GM19328 (cell line): Measurements from ENCODE around the gene NEDD8.
"Not testable (repeated sequence)": the region's sequence is repeated elsewhere in the genome, so short reads cannot be mapped to it uniquely, and the experiment has no call there.

ENCODE experiments used
- ATAC-seq: cut with Tn5 transposase; IDR thresholded peaks from one replicate; pipeline ENCODE4 v1.9.1; 2021; ENCODE audit warnings: mild to moderate bottlenecking, moderate library complexity; ENCODE audit not compliant: unreplicated experiment

The NEDD8 gene

DNA sequence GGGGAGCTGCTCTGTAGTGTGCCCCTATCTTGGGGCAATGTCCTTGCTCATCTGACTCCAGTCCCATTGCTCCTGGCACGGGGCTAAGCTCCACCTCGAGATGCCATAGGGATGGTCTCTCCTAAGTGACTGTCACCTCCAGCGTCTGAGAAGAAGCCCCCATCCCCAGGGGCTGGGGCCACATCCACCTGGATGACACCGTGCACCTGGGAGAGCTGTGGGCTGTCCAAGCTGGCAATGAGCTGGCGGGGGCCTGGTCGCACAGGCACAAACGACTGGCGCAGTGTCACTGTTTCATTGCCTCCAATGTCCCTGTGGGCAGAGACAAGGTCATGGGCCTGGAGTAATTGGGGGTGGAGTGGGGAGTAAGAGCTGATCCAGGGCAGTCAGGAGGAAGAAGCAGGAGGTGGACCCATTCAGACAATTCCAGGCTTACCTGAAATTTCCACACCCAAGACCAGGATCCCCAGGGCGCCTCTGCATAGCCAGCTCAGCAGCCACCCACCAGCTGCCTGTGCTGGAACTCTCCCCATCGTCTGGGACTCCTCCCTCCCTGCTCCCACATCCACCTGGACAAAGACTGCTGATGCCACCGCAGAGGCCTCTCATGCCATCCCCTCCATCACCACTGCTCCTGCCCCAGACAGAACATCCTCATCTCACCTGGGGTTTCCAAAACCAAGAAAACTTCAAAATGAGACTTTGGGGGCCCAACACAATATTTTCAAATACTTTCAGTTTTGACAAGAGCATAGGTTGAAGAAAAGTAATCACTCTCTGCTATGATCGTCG, 17.3 kb upstream of the NEDD8 start:
- no peak for ATAC-seq

DNA sequence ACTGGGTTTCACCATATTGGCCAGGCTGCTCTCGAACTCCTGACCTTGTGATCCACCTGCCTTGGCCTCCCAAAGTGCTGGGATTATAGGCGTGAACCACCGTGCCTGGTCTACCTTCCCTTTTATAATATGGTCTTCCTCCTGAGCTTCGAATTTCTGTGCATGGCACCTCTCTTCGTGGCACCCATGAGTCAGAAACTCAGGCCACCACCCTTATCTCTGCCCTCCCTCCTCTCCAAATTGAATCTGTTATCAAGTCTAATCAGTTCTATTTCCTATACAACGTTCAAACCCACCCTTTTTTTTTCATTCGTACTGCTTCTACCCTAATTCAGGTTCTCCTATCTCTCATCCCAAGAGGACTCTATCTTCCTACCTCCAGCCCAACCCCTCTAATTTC, 15.3 kb upstream of the NEDD8 start:
- no peak for ATAC-seq

DNA sequence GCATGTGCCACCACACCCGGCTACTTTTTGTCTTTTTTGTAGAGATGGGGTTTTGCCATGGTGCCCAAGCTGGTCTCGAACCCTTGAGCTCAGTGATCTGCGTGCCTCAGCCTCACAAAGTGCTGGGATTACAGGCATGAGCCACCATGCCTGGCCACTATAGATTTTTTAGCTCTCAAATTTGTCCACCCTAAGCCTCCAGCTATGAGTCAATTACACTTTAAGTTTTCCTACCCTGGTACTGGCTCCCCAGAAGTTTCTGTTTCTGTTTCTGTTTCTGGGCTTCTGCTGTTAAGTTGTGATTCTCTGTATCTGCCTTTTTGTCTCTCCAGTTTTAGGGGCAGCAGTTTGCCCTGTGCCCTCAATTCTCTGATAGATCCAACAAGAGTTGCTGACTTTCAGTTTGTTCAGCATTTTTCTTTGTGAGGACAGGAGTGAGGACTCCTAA, 14.6 kb upstream of the NEDD8 start:
- ATAC-seq = no peak

DNA sequence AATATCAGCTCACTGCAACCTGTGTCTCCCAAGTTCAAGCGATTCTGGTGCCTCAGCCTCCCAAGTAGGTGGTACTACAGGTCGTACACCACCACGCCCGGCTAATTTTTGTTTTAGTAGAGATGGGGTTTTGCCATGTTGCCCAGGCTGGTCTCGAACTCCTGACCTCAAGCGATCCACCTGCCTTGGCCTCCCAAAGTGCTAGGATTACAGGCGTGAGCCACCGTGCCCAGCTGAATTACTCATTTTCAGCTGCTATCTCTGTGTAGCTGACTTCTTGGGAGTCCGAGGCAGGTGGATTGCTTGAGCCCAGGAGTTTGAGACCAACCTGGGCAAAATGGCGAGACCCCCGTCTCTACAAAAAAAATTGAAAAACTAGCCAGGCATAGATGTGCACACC, 13.2 kb upstream of the NEDD8 start:
- not testable (repeated sequence) for ATAC-seq

DNA sequence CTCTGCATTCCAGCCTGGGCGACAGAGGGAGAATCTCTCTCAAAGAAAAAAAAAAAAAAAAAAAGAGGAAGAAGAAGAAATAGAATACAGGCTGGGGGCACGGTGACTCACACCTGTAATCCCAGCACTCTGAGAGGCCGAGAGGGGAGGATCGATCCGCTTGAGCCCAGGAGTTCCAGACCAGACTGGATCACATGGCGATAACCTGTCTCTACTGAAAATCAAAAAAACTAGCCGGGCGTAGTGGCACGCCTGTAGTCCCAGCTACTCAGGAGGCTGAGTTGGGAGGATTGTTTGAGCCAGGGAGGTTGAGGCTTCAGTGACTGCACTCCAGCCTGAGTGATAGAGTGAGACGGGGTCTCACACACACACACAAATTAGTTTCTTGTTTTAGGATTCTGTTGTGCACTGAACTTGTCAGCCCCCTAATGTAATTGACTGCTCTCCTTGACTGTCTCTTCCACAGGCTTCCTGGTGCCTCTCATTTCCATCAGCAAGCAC, 11.2 kb upstream of the NEDD8 start:
- ATAC-seq = no peak

DNA sequence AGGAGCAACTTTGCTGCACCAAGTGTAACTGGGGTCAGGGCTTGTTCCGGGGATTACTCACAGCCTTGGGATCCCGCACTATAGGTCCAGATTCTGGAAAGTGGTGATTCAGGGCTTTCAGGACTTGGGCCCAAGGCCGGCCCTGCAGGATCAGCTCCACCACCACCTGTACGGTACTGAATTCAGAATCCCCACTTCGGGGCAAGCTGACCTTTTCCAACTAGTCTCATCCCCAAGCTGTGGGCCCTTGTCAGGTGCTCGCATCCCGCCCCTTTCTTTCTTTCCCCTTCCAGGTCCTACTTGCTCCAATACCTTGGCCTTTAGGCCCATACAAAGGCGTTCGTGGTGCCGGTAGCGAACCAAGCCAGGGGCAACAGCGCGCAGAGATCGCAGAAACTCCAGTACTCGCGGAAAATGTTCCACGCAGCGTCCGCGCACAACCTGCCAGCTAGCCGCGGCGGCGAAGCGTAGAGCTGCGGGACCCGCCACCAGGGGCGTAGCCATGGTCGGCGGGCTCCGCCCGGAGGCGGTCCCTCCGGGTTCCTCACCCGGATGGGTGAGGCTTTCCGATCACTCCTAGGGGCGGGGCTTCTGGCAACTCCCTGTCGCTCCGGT, 9.8 kb upstream of the NEDD8 start:
- ATAC-seq = peak; percentile 79

DNA sequence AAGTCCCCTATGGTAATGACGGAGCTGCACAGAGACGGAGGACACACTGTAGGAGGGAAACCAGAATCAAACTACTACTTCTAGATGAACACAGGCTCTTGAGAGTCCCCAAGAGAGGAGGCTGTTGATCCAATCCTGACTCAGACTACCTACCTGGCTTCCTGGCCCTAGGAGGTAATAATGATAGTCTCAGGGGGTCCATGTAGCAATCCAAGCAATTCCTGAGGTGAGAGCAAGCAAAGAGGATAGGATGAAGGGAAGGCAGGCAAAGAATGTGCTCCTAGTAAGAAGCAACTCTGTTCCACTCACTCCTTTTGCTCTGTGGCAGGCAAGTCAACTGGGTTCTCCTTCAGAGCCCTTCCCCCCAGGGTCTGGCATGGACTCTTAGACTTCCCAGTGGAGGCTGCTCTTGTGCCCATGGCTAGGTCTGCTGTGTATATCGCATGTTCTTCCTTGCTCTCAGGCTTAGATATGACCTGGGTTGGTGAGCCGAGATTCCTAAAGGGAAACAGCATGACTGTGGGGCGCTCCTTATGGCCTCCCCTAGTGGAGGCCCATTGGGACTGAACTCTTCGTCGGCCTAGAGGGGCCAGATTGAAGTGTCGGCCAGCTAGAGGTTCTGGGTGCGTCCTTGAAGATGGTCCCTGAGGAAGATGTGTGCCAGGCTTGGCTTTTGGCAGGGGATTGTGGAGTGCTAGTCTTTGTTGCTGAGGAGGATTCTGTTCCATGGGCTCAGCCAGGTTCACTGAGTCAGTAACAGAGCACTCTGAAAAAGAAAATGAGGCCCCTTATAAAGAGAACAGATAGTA, 8.1 kb upstream of the NEDD8 start:
- ATAC-seq = no peak

DNA sequence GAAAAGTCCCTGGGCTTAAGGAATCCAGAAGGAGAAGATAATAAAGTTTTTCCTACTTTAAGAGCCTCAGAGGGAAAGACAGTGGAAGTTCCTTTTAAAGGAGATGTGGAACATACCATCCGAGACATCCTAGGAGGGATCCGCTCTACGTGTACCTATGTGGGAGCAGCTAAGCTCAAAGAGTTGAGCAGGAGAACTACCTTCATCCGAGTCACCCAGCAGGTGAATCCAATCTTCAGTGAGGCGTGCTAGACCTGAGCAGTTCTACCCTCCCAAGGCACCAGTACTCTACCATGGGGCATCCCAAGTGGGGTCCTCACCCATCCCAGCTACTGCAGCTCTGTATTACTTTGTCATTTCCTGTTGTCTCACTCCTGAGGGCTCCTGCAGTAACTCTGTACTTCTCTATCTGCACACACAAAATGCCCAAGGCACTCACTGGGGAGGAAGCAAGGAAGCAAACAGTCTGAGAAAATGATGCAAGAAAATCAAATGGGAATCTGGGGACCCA, 6.4 kb upstream of the NEDD8 start:
- ATAC-seq = no peak

DNA sequence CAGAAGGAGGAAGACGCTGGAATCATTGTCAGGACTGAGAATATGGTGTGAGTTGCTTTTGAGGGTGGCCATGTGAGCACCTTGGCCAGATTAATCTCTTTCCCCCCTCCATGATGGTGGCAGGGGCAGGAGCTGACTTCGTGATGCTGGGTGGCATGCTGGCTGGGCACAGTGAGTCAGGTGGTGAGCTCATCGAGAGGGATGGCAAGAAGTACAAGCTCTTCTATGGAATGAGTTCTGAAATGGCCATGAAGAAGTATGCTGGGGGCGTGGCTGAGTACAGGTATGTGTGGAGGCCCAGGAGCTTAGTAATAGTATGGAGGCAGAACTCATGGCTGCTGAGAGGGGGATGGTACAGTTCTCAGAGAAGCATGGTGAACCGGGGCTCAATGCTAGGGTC, 6.0 kb upstream of the NEDD8 start:
- ATAC-seq = no peak

DNA sequence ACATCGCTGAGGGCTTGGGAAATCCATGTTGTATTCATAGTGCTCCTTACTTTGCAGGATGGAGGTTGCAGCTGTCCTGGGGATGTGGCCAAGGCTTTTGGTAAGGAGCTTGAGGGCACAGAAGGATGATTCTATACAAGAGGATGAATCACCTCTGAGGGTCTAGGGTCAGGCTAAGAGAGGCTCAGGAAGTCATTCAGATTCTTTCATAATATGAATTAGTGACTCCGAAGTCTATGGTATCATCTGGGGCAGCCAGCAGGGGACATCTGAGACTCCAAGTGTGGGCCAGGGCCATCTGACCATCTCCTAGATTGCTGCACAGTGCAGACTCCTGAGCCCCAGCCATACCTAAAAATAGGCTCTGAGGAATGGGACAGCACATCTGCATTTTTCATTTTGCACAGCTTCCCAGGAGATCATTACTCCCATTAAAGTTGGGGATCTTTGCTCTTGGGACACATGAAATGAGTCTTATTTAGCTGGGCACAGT, 5.3 kb upstream of the NEDD8 start:
- ATAC-seq = no peak

DNA sequence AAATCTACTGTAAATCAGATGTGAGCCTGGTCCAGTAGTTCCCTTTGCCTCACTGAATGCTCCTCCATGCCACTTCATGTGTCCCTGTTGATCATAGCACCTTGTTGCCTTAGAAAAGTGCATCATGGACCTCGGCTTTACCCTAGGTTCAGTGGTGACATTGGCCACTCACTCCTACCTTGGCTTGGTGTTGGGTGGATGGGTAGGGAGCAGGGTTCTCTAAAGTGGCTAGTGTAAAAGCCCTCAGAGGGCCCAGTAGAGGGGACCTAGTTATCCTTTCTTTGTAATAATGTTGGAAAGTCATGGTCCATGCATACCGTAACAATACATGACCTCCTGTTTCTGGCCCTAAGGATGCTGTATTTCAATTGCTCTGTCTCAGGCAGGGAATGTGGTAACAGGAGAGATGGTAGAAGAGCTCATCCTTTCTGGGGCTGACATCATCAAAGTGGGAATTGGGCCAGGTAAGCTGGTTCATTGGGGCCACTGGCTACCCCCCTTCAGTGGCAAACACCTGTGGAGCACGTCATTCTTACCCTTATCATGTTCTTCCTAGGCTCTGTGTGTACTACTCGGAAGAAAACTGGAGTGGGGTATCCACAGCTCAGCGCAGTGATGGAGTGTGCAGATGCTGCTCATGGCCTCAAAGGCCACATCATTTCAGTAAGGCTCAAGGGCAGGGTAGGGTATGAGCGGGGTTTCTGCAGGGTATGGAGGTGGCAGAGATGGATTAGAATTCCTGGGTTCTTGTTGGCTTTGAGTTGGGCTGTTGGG, 4.7 kb upstream of the NEDD8 start:
- ATAC-seq = no peak

DNA sequence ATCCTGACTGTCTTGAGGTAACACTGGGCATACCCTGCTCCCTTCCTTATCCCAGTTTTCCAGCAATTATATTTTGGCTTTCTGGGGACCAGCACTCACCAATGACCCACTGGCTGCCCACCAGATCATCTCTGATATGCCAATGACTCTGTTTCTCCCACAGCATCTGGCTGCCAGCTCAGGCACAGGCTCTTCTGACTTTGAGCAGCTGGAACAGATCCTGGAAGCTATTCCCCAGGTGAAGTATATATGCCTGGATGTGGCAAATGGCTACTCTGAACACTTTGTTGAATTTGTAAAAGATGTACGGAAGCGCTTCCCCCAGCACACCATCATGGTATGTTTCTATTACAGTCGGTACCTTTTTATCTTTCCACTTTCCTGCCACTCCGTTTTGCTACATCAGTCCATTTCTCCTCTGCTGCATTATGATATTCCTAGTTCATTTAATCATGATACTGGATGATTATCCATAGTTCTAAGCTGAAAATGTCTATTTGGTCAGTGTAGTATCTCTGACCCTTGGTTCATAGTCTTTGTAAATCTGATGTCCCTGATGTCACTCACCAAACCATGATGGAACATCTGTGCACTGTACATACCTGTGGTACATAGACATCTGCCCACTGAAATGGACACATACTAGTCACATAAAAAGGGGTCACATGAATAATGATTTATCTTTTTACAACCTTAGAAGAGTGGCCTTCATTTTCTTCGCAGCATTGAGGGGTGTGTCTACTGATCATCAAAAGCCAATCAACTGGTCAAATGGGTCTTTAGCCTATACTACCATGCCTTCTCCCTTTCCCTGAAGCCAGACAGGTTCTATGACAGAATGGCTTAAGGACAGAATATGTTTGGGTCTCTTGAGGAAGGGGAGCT, 3.9 kb upstream of the NEDD8 start:
- no peak for ATAC-seq

DNA sequence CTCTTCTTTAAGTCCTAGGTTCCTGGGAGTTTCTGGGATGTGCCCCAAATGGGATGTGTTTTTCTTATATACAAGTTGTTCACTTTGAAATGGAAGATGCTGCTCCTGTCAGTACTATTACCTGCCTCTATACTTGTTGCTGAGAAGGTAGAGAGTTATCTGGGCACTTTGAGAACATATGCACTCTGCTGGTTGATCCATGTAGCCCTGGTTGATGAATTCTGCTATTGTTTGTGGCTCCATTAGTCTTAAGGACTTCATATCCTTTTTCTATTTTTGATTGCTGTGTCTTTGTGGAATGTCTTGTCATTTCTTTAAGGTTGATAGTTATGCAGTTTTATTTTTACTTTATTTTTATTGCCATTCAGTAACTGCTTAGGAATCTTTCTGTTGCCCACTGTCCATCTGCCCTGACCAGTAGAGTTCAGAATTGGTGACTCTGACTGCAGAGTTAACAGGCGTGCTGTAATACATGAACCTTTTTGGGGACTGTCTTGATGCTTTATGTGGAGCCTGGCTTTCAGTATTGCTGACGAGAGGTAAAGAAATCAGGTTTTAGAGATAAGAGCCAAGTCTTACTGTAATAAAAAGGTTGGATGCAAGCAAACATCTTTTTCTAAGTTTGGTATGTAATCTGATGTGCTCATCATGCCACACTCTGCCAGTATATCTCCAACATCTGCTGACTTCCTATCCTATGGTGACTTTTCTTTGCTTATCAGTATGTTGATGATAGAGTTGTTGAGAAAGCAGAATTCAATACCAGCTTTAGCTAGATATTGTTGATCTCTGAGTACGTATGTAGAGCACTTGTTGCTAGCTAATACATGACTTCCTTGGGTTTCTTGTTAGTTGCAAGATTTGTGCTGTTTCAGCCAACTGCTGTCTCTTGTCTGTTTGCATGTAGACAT, 2.2 kb upstream of the NEDD8 start:
- no peak for ATAC-seq

DNA sequence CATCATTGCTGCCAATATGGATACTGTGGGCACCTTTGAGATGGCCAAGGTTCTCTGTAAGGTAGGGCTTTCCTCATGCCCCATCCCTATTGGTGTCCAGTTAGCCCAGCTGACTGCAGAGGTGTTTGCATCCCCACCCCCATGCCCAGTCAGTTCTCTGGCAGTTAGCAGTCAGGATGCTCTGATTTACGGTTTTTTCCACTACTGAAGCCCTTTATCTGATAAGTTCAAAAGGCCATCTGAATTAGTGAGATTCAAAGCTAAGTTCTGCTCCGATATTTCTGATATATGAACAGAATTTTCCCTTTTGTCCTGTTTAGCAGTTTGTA, 1.3 kb upstream of the NEDD8 start:
- no peak for ATAC-seq

DNA sequence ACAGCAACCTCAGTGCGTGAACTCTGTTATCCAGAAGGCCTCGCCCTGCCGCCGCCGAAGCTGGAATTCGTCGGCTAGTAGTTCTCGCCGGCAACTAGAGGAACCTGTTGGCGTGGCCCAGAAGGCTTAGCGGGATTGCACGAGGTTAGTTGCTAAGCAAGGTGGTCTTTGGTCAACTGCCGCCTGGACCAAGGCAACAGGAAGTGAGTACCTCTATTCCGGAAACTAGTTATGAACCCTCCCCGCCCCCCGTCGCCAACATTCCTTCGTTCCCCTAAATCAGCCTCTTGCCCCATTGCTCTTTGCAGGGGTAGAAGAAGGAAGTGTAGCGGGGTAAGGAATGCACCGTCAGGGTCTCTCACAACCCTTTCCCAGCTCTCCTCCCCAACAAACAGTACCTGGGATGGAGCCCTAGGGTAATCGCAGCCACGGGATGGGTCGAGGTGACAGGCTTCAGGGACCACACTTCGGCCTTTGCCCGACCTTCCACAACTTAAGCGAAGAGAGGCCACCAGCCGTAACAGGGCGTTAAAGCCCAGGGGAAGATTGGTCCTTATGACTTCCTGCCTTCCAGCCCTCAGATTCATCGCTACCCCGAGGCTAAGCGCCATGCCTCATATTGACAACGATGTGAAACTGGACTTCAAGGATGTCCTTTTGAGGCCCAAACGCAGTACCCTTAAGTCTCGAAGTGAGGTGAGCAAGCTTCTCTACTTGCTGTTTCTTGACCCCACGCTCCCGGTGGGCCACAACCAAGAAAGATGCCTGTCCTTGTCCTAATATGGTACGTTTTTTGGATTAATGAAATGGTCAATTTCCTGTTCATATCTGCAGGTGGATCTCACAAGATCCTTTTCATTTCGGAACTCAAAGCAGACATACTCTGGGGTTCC, 724 bp upstream of the NEDD8 start, which contains the start of gene GMPR2:
GMPR2 (plus strand) TSS at position 285 of the 893 bp plus-strand sequence; CDS start at position 610, 325 bp downstream.
- peak; percentile 51 for ATAC-seq

DNA sequence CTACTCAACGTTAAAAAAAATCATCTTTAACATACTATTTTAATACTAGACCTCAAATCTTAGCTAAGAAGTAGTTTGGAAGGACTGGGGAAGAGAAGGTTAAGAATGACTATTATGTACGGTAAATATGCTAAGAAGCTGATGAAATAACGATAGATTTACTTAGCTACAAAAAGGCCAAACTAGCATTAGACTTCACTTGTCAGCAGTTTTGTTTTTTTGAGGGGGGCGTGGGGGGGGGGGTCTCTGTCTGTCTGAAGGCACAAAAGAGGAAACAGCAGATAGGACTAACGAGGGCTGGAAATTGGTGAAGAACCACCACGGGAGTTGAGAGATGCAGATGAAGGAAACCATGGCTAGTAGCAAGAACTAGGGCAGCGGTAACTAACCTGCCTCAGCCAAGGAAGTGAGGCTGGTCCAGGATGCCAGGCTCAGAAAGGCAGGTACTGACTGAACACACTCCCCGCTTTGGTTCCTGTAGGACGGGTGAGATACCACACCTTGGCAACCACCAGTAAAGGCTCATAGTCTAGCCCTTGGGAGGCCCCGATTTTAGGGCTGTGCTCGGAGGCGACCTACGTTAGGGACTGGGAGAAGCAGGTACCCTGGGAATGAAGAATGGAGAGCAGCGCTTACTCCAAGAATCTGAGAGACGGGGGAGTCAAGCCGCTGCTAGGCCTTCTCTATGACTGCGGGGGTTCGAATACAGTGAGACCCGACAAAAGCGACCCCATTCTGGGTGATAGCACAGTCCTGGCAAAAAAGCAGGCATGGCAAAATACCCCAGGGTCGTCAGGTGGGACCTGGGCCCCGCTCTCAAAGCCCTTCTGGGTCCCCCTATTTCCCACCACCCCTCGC, 675 bp downstream of the NEDD8 start:
- ATAC-seq = no peak
